ENCODE results near the gene DNAJC5. TPM values are rescaled to one million over a fixed set of nuclear protein-coding genes. Genes with fewer than 3 reads are reported as not detected.
A peak's percentile ranks its signal among the peaks of the same experiment; 100 is the strongest.
"Not testable (repeated sequence)": the region's sequence is repeated elsewhere in the genome, so short reads cannot be mapped to it uniquely, and the experiment has no call there.

DNAJC5 gene
- total RNA-seq, 1 experiment from 2014 or later, result 45.0 TPM

DNA sequence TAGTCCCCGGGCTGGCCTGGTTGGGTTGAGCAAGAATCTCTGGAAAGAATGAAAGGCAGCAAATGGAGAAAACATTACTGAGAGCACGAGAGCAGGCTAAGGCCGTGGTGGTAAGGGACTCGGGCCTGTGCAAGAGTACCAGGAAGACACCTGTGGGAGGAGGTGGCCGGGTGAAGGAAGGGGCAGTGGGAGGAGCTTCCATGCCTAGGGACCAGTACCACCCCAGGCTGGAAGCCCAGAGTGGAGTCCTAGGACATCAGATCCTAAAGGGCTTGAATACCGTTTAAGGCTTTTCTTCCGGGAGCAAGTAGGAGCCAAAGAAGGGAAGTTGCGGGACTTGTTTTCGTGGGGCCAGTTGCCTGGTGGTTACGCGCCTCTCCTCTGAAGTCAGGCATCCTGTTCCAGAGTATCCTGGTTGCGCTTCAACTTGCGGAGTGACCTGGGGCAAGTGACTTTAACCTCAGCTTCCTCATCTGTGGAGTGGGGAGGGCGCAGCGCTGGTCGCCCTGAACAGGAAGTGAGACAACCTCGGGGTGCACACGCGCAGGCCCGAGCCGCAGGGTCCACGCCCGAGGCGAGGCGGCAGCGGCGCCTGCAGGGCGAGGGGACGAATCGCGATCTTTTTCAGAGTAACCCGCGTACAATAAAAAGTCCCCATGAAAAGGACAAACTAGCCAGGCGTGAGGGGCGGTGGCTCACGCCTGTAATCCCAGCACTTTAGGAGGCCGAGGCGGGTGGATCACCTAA, 31.0 kb upstream of the DNAJC5 start:
- ChIA-PET POLR2A (interaction anchor here (0.6 to 4.8 kb wide), 52 partner anchors 9 to 939 kb away, joined by 3 to 142 read pairs (median 7); partner anchors contain the start of genes ARFGAP1, ARFRP1, DNAJC5 and GMEB2), CTCF (interaction anchor here (0.5 to 2.7 kb wide), 18 partner anchors 9 to 290 kb away, joined by 3 to 16 read pairs (median 4); partner anchors contain the start of genes ARFRP1, HELZ2, UCKL1 and ZGPAT)

DNA sequence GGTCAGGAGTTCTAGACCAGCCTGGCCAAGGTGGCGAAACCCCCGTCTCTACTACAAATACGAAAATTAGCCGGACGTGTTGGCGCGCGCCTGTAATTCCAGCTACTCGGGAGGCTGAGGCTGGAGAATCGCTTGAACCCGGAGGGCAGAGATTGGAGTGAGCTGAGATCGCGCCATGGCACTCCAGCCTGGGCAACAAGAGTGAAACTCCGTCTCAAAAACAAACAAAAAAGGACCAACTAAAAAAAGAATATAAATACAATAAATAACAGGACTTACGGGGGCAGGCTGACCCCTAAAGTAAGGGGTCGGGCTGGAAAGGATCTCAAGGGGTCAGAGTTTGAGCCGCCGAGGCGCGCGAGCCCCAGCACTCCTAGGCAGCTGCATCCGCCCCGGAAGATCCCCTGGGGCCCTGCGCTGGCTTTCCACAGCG, 30.4 kb upstream of the DNAJC5 start:
- Mint-ChIP-seq H3K9me3 (ENCODE audit: unreplicated experiment) (no peaks in the 10 kb centered on the region), H3K27me3 (ENCODE audit: insufficient read depth, unreplicated experiment) (no peaks in the 10 kb centered on the region), H3K27ac (ENCODE audit: low read depth, unreplicated experiment) (peak overlapping the region; percentile 96), H3K36me3 (ENCODE audit: insufficient read depth, unreplicated experiment) (peaks cover 52% of the 10 kb centered on the region), H3K4me1 (ENCODE audit: insufficient read depth, unreplicated experiment) (peaks cover 9% of the 10 kb centered on the region), H3K4me3 (ENCODE audit: unreplicated experiment) (peak overlapping the region; percentile 98)
- TF ChIP-seq, protein P1, sequence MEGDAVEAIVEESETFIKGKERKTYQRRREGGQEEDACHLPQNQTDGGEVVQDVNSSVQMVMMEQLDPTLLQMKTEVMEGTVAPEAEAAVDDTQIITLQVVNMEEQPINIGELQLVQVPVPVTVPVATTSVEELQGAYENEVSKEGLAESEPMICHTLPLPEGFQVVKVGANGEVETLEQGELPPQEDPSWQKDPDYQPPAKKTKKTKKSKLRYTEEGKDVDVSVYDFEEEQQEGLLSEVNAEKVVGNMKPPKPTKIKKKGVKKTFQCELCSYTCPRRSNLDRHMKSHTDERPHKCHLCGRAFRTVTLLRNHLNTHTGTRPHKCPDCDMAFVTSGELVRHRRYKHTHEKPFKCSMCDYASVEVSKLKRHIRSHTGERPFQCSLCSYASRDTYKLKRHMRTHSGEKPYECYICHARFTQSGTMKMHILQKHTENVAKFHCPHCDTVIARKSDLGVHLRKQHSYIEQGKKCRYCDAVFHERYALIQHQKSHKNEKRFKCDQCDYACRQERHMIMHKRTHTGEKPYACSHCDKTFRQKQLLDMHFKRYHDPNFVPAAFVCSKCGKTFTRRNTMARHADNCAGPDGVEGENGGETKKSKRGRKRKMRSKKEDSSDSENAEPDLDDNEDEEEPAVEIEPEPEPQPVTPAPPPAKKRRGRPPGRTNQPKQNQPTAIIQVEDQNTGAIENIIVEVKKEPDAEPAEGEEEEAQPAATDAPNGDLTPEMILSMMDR (IDR thresholded peaks at IDR 0.05; ENCODE audit: unreplicated experiment), result no peak
- BruUV-seq (replicated peaks), result TSS peak; percentile 66
- no peak for DNase-seq (ENCODE audit: unreplicated experiment)
- ChIA-PET POLR2A (interaction anchor here (0.6 to 4.8 kb wide), 76 partner anchors 10 to 1092 kb away, joined by 3 to 142 read pairs (median 5); partner anchors contain the start of genes ARFGAP1, ARFRP1, DNAJC5 and GMEB2), CTCF (interaction anchor here (0.7 to 2.2 kb wide), 16 partner anchors 10 to 326 kb away, joined by 3 to 11 read pairs (median 4); partner anchors contain the start of gene HELZ2)
- intact Hi-C loops (cut with micrococcal nuclease), result loop anchor here (2.0 kb wide), 2 partner anchors 78 to 328 kb away; partner anchors contain the start of gene PTK6

More for the DNA sequence above, 31.0 kb upstream of the DNAJC5 start:
- Mint-ChIP-seq H3K9me3 (ENCODE audit: unreplicated experiment) (no peaks in the 10 kb centered on the region), H3K27me3 (ENCODE audit: insufficient read depth, unreplicated experiment) (no peaks in the 10 kb centered on the region), H3K4me1 (ENCODE audit: insufficient read depth, unreplicated experiment) (peaks cover 9% of the 10 kb centered on the region), H3K36me3 (ENCODE audit: insufficient read depth, unreplicated experiment) (peaks cover 46% of the 10 kb centered on the region), H3K4me3 (ENCODE audit: unreplicated experiment) (peak overlapping the region; percentile 98), H3K27ac (ENCODE audit: low read depth, unreplicated experiment) (peak overlapping the region; percentile 96)
- DNase-seq (ENCODE audit: unreplicated experiment), result peak; percentile 70
- intact Hi-C loops (cut with micrococcal nuclease), result loop anchor here (2.0 kb wide), 2 partner anchors 77 to 327 kb away; partner anchors contain the start of gene PTK6
- TF ChIP-seq, protein P1 (IDR thresholded peaks at IDR 0.05; ENCODE audit: unreplicated experiment), result peak; percentile 74
- no TSS peak for BruUV-seq (replicated peaks)

DNA sequence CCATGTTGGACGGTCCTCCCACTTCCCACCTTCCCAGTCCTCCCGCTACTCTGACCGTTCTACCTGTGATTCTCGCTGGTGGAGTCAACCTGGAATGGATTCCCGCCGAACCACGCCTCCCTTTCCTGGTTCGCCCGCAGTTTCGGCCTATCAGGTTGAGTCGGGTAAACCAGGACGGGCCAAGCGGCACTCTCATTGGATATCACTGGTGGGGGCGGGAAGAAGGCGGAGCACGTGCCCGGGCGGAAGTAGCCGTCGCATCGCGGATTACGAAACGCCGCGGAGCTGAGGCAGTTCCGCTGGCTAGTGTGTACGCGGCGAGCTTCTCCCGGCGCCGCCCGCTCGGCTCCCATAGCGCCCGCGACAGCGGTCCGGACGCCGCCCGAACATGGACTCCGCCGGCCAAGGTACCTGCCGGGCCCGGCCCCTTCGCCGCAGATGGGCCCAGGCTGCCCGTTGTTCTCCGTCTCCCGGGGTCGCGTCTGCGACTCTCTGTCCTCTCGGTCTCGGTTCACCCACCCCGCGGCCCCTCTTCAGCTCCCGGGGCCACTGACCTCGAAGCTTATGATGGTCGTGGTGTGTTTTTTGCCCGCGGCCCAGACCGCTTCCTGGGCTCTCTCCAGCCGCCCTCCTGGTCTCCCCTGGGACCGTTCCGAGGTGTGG, 29.8 kb upstream of the DNAJC5 start, which contains the start of gene TPD52L2:
Gene TPD52L2 (plus strand): TSS at position 293 of the 663 bp plus-strand sequence. CDS start 96 bp downstream, at position 389.
- intact Hi-C loops (cut with micrococcal nuclease), result loop anchor here (1.0 to 2.0 kb wide), 3 partner anchors 78 to 328 kb away; partner anchors contain the start of genes ARFRP1 and PTK6
- TF ChIP-seq, protein P1 (IDR thresholded peaks at IDR 0.05; ENCODE audit: unreplicated experiment), result no peak
- CTCF ChIA-PET, result interaction anchor here (0.7 to 2.2 kb wide), 18 partner anchors 10 to 327 kb away, joined by 3 to 11 read pairs (median 4); partner anchors contain the start of gene HELZ2
- Mint-ChIP-seq H3K27ac (ENCODE audit: low read depth, unreplicated experiment) (peak within 1 kb of the TSS; percentile 96), H3K4me1 (ENCODE audit: insufficient read depth, unreplicated experiment) (peaks cover 9% of the 10 kb centered on the region), H3K4me3 (ENCODE audit: unreplicated experiment) (peak within 1 kb of the TSS; percentile 98), H3K36me3 (ENCODE audit: insufficient read depth, unreplicated experiment) (peaks cover 57% of the 10 kb centered on the region), H3K27me3 (ENCODE audit: insufficient read depth, unreplicated experiment) (no peaks in the 10 kb centered on the region), H3K9me3 (ENCODE audit: unreplicated experiment) (no peaks in the 10 kb centered on the region)
- DNase-seq (ENCODE audit: unreplicated experiment), result peak; percentile 99
- no TSS peak for BruUV-seq (replicated peaks)
- POLR2A ChIA-PET, result interaction anchor here (0.6 to 4.8 kb wide), 91 partner anchors 10 to 1241 kb away, joined by 3 to 142 read pairs (median 4); partner anchors contain the start of genes ARFGAP1, ARFRP1, DNAJC5 and GMEB2

DNA sequence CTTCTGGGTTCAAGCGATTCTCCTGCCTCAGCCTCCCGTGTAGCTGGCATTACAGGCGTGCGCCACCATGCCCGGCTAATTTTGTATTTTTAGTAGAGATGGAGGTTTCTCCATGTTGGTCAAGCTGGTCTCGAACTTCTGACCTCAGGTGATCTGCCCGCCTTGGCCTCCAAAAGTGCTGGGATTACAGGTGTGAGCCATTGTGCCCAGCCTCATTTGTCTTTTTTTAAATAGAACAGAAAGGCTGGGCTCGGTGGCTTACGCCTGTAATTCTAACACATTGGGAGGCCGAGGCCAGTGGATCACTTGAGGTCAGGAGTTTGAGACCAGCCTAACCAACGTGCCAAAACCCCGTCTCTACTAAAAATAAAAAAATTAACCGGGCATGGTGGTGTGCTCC, 27.9 kb upstream of the DNAJC5 start:
- DNase-seq (ENCODE audit: unreplicated experiment); H3K27ac Mint-ChIP-seq (ENCODE audit: low read depth, unreplicated experiment); H3K4me1 Mint-ChIP-seq (ENCODE audit: insufficient read depth, unreplicated experiment); H3K9me3 Mint-ChIP-seq (ENCODE audit: unreplicated experiment); BruUV-seq (replicated peaks); H3K27me3 Mint-ChIP-seq (ENCODE audit: insufficient read depth, unreplicated experiment); intact Hi-C loops (cut with micrococcal nuclease): not testable (repeated sequence)
- ChIA-PET CTCF (interaction anchor here (0.7 to 1.6 kb wide), 2 partner anchors 120 to 171 kb away, joined by 3 to 4 read pairs; no protein-coding TSS in a partner anchor), POLR2A (interaction anchor here (0.7 to 4.8 kb wide), 7 partner anchors 9 to 242 kb away, joined by 4 to 142 read pairs (median 58); partner anchors contain the start of genes ARFRP1, DNAJC5 and ZGPAT)
- Mint-ChIP-seq H3K36me3 (ENCODE audit: insufficient read depth, unreplicated experiment) (peaks cover 71% of the 10 kb centered on the region), H3K4me3 (ENCODE audit: unreplicated experiment) (peak overlapping the region; percentile 98)

Data from MCF 10A (cell line).